Keratinocyte (primary cell): ENCODE measurements around the gene BCS1L. TPM values are rescaled to one million over a fixed set of nuclear protein-coding genes. Genes with fewer than 3 reads are reported as not detected.

Experiments
- DNase-seq: peaks from one replicate; pipeline ENCODE4 v3.0.0-alpha.2; 2011; ENCODE audit warnings: low read depth, missing footprints, low spot score
- FAIRE-seq: peaks from 2 replicates; lab custom pipeline; 2011; peaks lifted over from hg19 to GRCh38; lab: Jason Lieb, UNC
- H2AFZ ChIP-seq: 2 replicates; pipeline ENCODE4 v1.6.0; 2012; ENCODE audit warnings: low read length, control low read depth, inconsistent platforms; ENCODE audit not compliant: control insufficient read depth
- H3K27ac ChIP-seq: 2 replicates; pipeline ENCODE4 v1.5.1; 2011; ENCODE audit warnings: low read length; ENCODE audit not compliant: control insufficient read depth, insufficient read depth
- H3K27me3 ChIP-seq: 3 replicates; pipeline ENCODE4 v1.6.0; 2011; ENCODE audit warnings: low read length; ENCODE audit not compliant: control insufficient read depth, insufficient read depth; ENCODE audit errors: extremely low read depth
- H3K36me3 ChIP-seq, 2 experiments: 2 replicates in 1 of 2; 3 replicates in 1 of 2; pipeline ENCODE4 v1.5.1; 2011; ENCODE audit warnings: low read length in 2 of 2, mild to moderate bottlenecking in 1 of 2; ENCODE audit not compliant: control insufficient read depth in 2 of 2, insufficient read depth in 2 of 2; ENCODE audit errors: extremely low read depth in 1 of 2
- H3K4me1 ChIP-seq: 3 replicates; pipeline ENCODE4 v1.5.1; 2011; ENCODE audit warnings: low read length; ENCODE audit not compliant: control insufficient read depth, insufficient read depth; ENCODE audit errors: extremely low read depth
- H3K4me2 ChIP-seq: 3 replicates; pipeline ENCODE4 v1.6.0; 2011; ENCODE audit warnings: low read depth, low read length; ENCODE audit not compliant: control insufficient read depth, insufficient read depth; ENCODE audit errors: extremely low read depth
- H3K4me3 ChIP-seq, 3 experiments: fragments of 200-600 bp in 1 of 3; sonication (generic) in 1 of 3; 2 replicates in 2 of 3; 3 replicates in 1 of 3; pipeline ENCODE4 v1.5.1; 2011 to 2016; ENCODE audit warnings: low read length in 3 of 3, mild to moderate bottlenecking in 3 of 3, control low read depth in 2 of 3, inconsistent platforms in 1 of 3, low read depth in 1 of 3, mixed read lengths in 1 of 3, mixed run types in 1 of 3, moderate library complexity in 1 of 3; ENCODE audit not compliant: control insufficient read depth in 2 of 3, insufficient read depth in 2 of 3; ENCODE audit errors: extremely low read depth in 1 of 3
- H3K79me2 ChIP-seq: 2 replicates; pipeline ENCODE4 v1.6.0; 2012; ENCODE audit warnings: low read length; ENCODE audit not compliant: control insufficient read depth, insufficient read depth
- H3K9ac ChIP-seq: 3 replicates; pipeline ENCODE4 v1.6.0; 2011; ENCODE audit warnings: low read length; ENCODE audit not compliant: control insufficient read depth, insufficient read depth; ENCODE audit errors: extremely low read depth
- H3K9me1 ChIP-seq: 3 replicates; pipeline ENCODE4 v1.6.0; 2011; ENCODE audit warnings: low read length; ENCODE audit not compliant: control insufficient read depth, insufficient read depth; ENCODE audit errors: extremely low read depth
- H3K9me3 ChIP-seq: 2 replicates; pipeline ENCODE4 v1.5.1; 2012; ENCODE audit warnings: low read depth, low read length; ENCODE audit not compliant: control insufficient read depth
- H4K20me1 ChIP-seq: 3 replicates; pipeline ENCODE4 v1.6.0; 2011; ENCODE audit warnings: low read length; ENCODE audit not compliant: control insufficient read depth, insufficient read depth; ENCODE audit errors: extremely low read depth
- EZH2 ChIP-seq: IDR thresholded peaks from one replicate; pipeline ENCODE4 v1.6.1; 2012; ENCODE audit warnings: inconsistent platforms, mild to moderate bottlenecking, low read length, moderate library complexity
- dilution Hi-C: fragments of 300-500 bp; cut with MboI; formaldehyde crosslinking; loops from one replicate; pipeline ENCODE4 v1.7.0; 2020; ENCODE audit warnings: low sequenced_read_pairs; ENCODE audit not compliant: extremely low pct_ligation_motif_present
- polyA plus RNA-seq, 5 experiments: library from polyadenylated mRNA; depleted of rRNA in 3 of 5; stranded (reverse) in 3 of 5; stranded (forward) in 1 of 5; unstranded in 1 of 5; fragments of >200 nt; gene quantifications; 1 replicate in 1 of 5; 2 replicates in 3 of 5; 3 replicates in 1 of 5; pipeline versions ENCODE4 v1.2.1 to v1.2.3, GENCODE V29; 2011 to 2012; ENCODE audit warnings: missing spikeins in 2 of 5, low read depth in 1 of 5, low replicate concordance in 1 of 5
- TF ChIP-seq, protein P1 (sequence below), 3 experiments: IDR thresholded peaks in 1 of 3; conservative IDR thresholded peaks in 1 of 3; optimal IDR thresholded peaks in 1 of 3; 2 replicates in 2 of 3; 3 replicates in 1 of 3; pipeline versions ENCODE3 to v1.5.1; 2011; ENCODE audit warnings: low read length in 3 of 3, mild to moderate bottlenecking in 3 of 3, moderate library complexity in 2 of 3, control low read depth in 1 of 3, inconsistent platforms in 1 of 3; ENCODE audit not compliant: insufficient read depth in 2 of 3; ENCODE audit errors: extremely low read depth in 1 of 3

The BCS1L gene
- polyA plus RNA-seq, 1 donor (not counting 4 experiments of a cell fraction or from before 2014, with no cell fraction given): 57.7 TPM

DNA sequence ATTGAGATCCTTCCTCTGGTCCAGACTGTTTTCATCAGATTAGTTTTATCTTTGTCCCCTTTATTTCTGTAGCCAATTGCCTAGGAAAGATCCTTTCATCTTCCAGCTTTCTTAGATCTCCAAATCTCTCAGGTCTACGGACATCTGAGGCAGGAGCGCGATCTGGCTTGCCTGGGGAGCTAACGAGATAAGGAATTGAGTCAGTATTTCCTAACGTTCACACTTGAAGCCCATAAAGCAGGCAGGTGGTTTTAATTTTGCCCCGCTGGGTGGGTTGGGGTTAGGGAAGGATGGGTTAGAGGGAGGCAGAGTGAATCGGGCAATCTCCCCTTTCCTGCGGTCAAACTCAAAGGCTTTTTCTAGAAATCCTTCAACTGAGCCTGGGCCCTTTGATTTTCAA lies 50.4 kb downstream of the BCS1L start:
- no peak overlapping the region for H3K4me3 ChIP-seq

DNA sequence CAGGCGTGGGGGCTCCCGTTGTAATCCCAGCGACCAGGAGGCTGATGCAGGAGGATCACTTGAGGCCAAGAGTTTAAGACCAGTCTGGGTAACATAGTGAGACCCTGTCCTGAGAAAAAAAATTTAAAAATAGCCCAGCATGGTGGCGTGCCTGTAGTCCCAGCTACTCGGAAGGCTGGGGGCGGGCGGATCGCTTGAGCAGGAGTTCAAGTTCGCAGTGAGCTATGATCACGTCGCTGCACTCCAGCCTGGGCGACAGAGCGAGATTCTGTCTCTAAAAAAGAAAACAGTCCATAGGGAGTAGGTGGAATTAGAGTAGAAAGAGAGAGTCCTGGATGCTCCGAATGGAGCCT lies 50.8 kb downstream of the BCS1L start:
- FAIRE-seq (no peak), DNase-seq (no peak)
- Histone ChIP-seq H3K4me1 (peaks cover 15% of the 10 kb centered on the region), H3K79me2 (peaks cover 44% of the 10 kb centered on the region), H3K9ac (no peak overlapping the region), H3K27ac (no peak overlapping the region), H3K9me3 (no peaks in the 10 kb centered on the region), H3K4me2 (peak overlapping the region; percentile 79), H3K9me1 (no peaks in the 10 kb centered on the region), H3K27me3 (no peaks in the 10 kb centered on the region), H3K4me3 (peak overlapping the region in 2 of 3 experiments; percentile 29 to 90), H3K36me3 (peaks cover 0 to 8% of the 10 kb centered on the region in 2 experiments), H4K20me1 (no peaks in the 10 kb centered on the region), H2AFZ (peak overlapping the region; percentile 78)
- TF ChIP-seq EZH2: no peak
- TF ChIP-seq, protein P1, sequence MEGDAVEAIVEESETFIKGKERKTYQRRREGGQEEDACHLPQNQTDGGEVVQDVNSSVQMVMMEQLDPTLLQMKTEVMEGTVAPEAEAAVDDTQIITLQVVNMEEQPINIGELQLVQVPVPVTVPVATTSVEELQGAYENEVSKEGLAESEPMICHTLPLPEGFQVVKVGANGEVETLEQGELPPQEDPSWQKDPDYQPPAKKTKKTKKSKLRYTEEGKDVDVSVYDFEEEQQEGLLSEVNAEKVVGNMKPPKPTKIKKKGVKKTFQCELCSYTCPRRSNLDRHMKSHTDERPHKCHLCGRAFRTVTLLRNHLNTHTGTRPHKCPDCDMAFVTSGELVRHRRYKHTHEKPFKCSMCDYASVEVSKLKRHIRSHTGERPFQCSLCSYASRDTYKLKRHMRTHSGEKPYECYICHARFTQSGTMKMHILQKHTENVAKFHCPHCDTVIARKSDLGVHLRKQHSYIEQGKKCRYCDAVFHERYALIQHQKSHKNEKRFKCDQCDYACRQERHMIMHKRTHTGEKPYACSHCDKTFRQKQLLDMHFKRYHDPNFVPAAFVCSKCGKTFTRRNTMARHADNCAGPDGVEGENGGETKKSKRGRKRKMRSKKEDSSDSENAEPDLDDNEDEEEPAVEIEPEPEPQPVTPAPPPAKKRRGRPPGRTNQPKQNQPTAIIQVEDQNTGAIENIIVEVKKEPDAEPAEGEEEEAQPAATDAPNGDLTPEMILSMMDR (optimal IDR thresholded peaks at IDR 0.05 in 1 of 3, IDR thresholded peaks at IDR 0.05 in 1 of 3, conservative IDR thresholded peaks at IDR 0.05 in 1 of 3; ENCODE audit: extremely low read depth in 1 of 3, insufficient read depth in 2 of 3, low read length in 3 of 3): no peak
- dilution Hi-C loops: no loop called here

More for the DNA sequence above, 50.4 kb downstream of the BCS1L start:
- TF ChIP-seq EZH2: no peak
- TF ChIP-seq, protein P1 (optimal IDR thresholded peaks at IDR 0.05 in 1 of 3, IDR thresholded peaks at IDR 0.05 in 1 of 3, conservative IDR thresholded peaks at IDR 0.05 in 1 of 3; ENCODE audit: extremely low read depth in 1 of 3, insufficient read depth in 2 of 3, low read length in 3 of 3): no peak
- Histone ChIP-seq H4K20me1 (no peaks in the 10 kb centered on the region), H3K9me1 (no peaks in the 10 kb centered on the region), H3K4me2 (peak overlapping the region; percentile 79), H3K79me2 (peaks cover 40% of the 10 kb centered on the region), H3K27me3 (no peaks in the 10 kb centered on the region), H2AFZ (peak overlapping the region; percentile 19), H3K36me3 (peaks cover 0 to 8% of the 10 kb centered on the region in 2 experiments), H3K9me3 (no peaks in the 10 kb centered on the region), H3K27ac (no peak overlapping the region), H3K9ac (no peak overlapping the region), H3K4me1 (peaks cover 15% of the 10 kb centered on the region)
- dilution Hi-C loops: no loop called here
- FAIRE-seq: no peak
- no peak for DNase-seq
